SK-N-DZ (cell line): Measurements from ENCODE around the gene CYFIP1. TPM values are rescaled to one million over a fixed set of nuclear protein-coding genes. Genes with fewer than 3 reads are reported as not detected.
A peak's percentile ranks its signal among the peaks of the same experiment; 100 is the strongest.
"Not testable (repeated sequence)": the region's sequence is repeated elsewhere in the genome, so short reads cannot be mapped to it uniquely, and the experiment has no call there.

ENCODE experiments used
- DNase-seq: peaks from one replicate; pipeline ENCODE4 v3.0.0-alpha.2; 2015; ENCODE audit warnings: low spot score
- polyA plus RNA-seq, 2 experiments: library from polyadenylated mRNA; depleted of rRNA; stranded (reverse); fragments of >200 nt; gene quantifications; 2 replicates each; pipeline ENCODE4 v1.2.3, GENCODE V29; 2014

CYFIP1 gene
- 70.3 and 81.9 TPM in 2 replicates for polyA plus RNA-seq (2014; cell fraction: cytosol; rRNA removed)
- polyA plus RNA-seq (2014; cell fraction: nucleus; rRNA removed): 67.9 and 92.8 TPM in 2 replicates

GRCh38 chr15:22980189-22981050, at the start of gene CYFIP1:
Gene CYFIP1 (minus strand): TSS chr15:22980368. CDS start chr15:22947285, 33,083 bp downstream.
- DNase-seq: peak; percentile 69

- DNase-seq: no peak
These were observed 46.0 kb upstream of the CYFIP1 start for GRCh38 chr15:23026218-23026617.

GRCh38 chr15:23022156-23022555, 42.0 kb upstream of the CYFIP1 start:
- no peak for DNase-seq

GRCh38 chr15:23014394-23015000, 34.3 kb upstream of the CYFIP1 start:
- no peak for DNase-seq

GRCh38 chr15:23013681-23014080, 33.5 kb upstream of the CYFIP1 start:
- no peak for DNase-seq

GRCh38 chr15:23012616-23013015, 32.4 kb upstream of the CYFIP1 start:
- not testable (repeated sequence) for DNase-seq

GRCh38 chr15:23003736-23004135, 23.6 kb upstream of the CYFIP1 start:
- DNase-seq: no peak

- no peak for DNase-seq
These were observed 22.8 kb upstream of the CYFIP1 start for GRCh38 chr15:23002920-23003319.

GRCh38 chr15:22995795-22996194, 15.6 kb upstream of the CYFIP1 start:
- DNase-seq: no peak

GRCh38 chr15:22992024-22992326, 11.8 kb upstream of the CYFIP1 start:
- no peak for DNase-seq

- no peak for DNase-seq
These were observed 9.7 kb upstream of the CYFIP1 start for GRCh38 chr15:22989576-22990477.

GRCh38 chr15:22988811-22989210, 8.6 kb upstream of the CYFIP1 start:
- no peak for DNase-seq

- not testable (repeated sequence) for DNase-seq
These were observed 1.8 kb upstream of the CYFIP1 start for GRCh38 chr15:22981931-22982330.

GRCh38 chr15:22981051-22981840, 1.1 kb upstream of the CYFIP1 start:
- DNase-seq: no peak

GRCh38 chr15:22979238-22980188, 655 bp downstream of the CYFIP1 start:
- DNase-seq: peak; percentile 40

GRCh38 chr15:22978691-22979237, 1.4 kb downstream of the CYFIP1 start:
- peak; percentile 18 for DNase-seq

GRCh38 chr15:22974745-22975144, 5.4 kb downstream of the CYFIP1 start:
- no peak for DNase-seq

- DNase-seq: no peak
These were observed 6.2 kb downstream of the CYFIP1 start for GRCh38 chr15:22973987-22974386.

- no peak for DNase-seq
These were observed 6.9 kb downstream of the CYFIP1 start for GRCh38 chr15:22973286-22973685.

GRCh38 chr15:22969489-22969888, 10.7 kb downstream of the CYFIP1 start:
- DNase-seq: no peak
